Measurements from ENCODE around the gene TBC1D1. TPM values are rescaled to one million over a fixed set of nuclear protein-coding genes. Genes with fewer than 3 reads are reported as not detected.

TBC1D1 gene
- total and polyA plus RNA-seq, 2 of the 8 experiments (the other 6 are each of a cell fraction or from before 2014, with no cell fraction given), result 96.9 to 162 TPM

GRCh38 chr4:38182334-38182998 is 291.6 kb downstream of the TBC1D1 start (continued):
- TF ChIP-seq CTCF (IDR thresholded peaks at IDR 0.05; ENCODE audit: control extremely low read depth in 1 of 3, insufficient read depth in 1 of 3, low read depth in 1 of 3, low read length in 3 of 3), result no peak
